Cardiac fibroblast (primary cell): ENCODE data around the gene SSU72.

Source experiments
- DNase-seq, 2 donors: peaks; one replicate each; pipeline versions ENCODE4 v3.0.0 to v3.0.0-alpha.2; 2010; ENCODE audit warnings: low read depth in 2 of 2
- H3K4me3 ChIP-seq, 2 donors: replicated peaks in 1 of 2; 1 replicate in 1 of 2; 2 replicates in 1 of 2; pipeline ENCODE4 v1.5.1; 2011; ENCODE audit warnings: low read depth in 2 of 2, low read length in 2 of 2, mild to moderate bottlenecking in 2 of 2, moderate library complexity in 1 of 2
- TF ChIP-seq, protein P1 (sequence below): IDR thresholded peaks from one replicate; pipeline ENCODE4 v1.5.1; 2011; ENCODE audit warnings: low read depth, mild to moderate bottlenecking, low read length, inconsistent platforms

SSU72 gene

DNA sequence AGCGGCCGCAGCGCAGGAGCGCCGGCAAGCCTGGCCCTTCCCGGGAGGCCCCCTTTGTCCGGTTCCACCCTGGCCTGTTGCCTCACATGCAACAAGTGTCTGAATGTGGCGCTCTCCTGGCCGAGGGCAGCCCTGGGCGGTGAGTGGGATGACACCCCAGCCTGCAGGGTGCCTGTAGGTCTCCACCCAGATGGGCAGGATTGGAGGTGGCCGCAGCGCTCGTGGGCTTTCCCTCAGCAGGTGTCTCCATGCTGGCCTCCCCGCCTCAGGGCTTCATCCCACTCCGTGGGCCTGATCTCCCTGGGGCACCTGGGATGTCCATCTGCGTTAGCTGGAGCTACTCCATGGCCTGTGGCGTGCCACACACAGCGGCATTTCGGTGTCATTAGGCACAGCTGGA is 42.2 kb upstream of the SSU72 start:
- TF ChIP-seq, protein P1, sequence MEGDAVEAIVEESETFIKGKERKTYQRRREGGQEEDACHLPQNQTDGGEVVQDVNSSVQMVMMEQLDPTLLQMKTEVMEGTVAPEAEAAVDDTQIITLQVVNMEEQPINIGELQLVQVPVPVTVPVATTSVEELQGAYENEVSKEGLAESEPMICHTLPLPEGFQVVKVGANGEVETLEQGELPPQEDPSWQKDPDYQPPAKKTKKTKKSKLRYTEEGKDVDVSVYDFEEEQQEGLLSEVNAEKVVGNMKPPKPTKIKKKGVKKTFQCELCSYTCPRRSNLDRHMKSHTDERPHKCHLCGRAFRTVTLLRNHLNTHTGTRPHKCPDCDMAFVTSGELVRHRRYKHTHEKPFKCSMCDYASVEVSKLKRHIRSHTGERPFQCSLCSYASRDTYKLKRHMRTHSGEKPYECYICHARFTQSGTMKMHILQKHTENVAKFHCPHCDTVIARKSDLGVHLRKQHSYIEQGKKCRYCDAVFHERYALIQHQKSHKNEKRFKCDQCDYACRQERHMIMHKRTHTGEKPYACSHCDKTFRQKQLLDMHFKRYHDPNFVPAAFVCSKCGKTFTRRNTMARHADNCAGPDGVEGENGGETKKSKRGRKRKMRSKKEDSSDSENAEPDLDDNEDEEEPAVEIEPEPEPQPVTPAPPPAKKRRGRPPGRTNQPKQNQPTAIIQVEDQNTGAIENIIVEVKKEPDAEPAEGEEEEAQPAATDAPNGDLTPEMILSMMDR: no peak
- H3K4me3 ChIP-seq: peak overlapping the region; percentile 54 to 95
- DNase-seq: no peak

DNA sequence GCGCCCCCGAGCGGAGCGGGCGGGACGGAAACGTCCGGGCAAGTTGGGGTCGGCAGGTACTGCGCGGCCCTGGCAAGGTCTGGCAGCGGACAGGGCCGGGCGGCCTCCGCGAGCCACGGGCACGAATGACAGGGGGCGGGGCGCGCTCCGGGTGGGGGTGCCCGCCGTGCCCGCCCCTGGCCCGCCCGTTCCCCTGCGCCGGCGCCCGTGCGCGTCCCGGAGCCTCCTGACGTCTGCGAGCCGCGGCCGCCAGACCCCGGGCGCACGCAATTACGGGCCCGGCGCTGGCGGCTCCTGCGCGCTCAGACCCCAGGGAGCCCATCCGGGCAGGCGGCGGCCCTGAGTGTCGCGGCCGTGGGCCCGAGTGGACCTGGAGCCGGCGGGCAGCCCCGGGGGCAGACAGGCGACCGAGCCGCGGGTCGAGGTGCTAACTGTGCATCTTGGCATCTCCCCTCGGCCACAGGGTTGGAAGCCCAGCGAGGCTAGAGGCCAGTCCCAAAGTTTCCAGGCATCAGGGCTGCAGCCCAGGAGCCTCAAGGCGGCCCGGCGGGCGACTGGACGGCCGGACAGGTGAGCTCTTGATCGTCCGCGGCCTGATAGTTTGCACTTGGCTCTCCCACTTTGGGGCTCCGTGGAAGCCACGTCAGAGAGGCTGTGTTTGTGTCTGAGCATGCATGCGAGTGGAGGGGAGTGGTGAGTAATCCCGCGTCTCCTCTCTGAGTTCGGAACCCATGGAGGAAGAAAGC is 41.6 kb upstream of the SSU72 start:
- peak; percentile 19 to 56 for DNase-seq
- TF ChIP-seq, protein P1: no peak
- H3K4me3 ChIP-seq: peak overlapping the region; percentile 54 to 95

DNA sequence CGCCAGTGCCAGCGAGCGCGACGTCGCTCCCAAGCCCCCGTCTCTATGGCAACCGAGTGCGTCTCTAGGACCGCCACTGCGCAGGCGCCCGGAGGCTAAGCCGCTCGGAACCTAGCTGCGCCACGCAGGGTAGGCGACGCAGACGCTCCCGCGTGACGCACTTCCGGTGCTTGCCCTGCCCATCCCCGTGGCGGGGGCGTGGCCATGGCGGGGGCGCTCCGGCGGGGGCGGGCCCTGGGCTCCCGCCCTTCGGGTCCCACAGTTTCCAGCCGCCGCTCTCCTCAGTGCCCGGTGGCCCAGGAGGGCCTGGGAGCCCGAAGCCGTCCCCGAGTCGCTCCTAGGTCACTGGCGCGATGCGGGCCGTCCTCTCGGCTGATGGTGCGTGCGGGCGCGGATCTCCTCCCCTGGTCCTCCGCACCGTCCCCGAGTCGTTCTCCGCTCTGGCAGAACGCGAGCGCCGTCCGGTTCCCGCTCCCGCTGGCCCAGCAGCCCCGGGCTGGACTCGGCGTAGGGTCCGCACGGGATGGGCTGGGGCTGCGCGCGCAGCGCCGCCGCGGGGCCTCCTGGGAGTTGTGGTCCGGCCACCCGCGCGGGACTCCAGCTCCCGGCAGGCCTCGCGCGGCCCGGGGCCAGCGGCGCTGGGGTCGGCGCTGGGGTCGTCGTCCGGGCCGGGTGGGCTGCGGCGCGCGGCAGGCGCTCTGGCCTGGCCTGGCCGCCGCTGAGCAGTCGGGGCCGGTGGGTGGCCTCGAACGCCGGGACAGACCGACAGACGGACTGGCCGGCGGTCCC is 40.8 kb upstream of the SSU72 start, which contains the start of gene MIB2:
MIB2 (plus strand) TSS at position 245 of the 789 bp plus-strand sequence. CDS start 7,953 bp downstream, outside the sequence.
- peak; percentile 96 to 97 for DNase-seq
- H3K4me3 ChIP-seq: peak within 1 kb of the TSS; percentile 92 to 95
- TF ChIP-seq, protein P1: no peak

DNA sequence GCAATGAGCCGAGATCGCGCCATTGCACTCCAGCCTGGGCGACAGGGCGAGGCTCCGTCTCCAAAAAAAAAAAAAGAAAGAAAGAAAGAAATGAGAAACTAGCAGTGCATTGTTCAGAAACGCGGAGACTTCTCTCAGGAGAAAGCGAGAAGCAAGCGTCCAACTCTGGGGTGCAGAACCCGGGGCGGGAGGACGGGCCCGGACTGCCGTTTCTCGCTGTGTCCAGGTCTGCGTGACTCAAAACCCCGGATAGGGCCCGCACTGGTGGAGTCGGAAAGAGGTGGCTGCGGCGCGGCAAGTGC is 40.2 kb upstream of the SSU72 start:
- TF ChIP-seq, protein P1: no peak
- DNase-seq: no peak
- H3K4me3 ChIP-seq: peak overlapping the region; percentile 92 to 95

DNA sequence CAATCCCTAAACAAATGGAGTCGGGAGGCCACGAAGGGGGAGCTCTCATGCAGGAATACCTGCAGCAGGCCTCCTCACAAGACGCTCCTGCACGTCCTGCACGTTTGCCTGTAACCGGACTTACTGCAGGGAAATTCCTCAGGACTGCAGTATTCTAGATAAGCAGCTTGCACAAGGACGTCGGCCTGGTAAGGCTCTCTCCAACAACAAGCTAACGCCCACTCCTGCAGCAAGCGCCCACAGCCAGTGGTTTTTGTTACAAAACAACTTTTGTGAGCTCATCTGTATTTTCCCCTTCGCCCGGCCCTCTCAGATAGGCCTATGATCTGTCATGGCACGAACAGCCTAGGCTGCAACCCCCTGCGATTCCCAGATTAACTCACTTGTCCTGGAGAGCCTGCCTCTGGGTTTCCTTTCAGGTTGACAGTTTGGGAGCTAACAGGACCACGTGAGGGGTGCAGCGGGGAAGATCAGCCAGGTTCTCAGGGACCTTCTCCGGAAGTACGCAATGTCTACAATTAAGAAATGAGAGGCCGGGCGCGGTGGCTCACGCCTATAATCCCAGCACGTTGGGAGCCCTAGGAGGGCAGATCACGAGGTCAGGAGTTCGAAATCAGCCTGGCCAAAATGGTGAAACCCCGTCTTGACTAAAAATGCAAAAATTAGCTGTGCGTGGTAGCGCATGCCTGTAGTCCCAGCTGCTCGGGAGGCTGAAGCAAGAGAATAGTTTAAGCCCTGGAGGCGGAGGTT is 39.7 kb upstream of the SSU72 start:
- TF ChIP-seq, protein P1: no peak
- peak overlapping the region; percentile 92 to 95 for H3K4me3 ChIP-seq
- DNase-seq: peak; percentile 85 to 93

DNA sequence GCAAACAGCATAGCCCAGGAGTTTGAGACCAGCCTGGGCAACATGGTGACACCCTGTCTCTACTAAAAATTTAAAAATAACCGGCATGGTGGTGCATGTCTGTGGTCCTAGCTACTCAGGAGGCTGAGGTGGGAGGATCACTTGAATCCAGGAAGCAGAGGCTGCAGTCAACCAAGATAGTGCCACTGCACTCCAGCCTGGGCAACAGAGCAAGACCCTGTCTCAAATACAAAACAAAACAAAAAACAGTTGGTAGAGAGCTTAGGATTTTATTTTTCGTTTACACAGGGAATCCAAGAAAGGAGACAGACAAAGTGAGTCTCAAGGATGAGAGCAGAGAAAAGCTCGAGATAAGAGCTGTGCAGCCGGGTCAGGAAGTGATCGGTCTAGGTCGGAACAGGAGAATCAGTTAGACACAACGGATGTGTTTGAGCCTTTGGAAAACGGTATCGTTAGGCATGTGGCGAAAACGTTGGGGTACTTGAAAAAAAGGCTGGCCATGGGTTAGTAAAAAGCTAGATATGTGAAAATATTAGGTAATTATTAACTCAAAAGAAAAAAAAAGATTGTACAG is 38.9 kb upstream of the SSU72 start:
- no peak for DNase-seq
- peak overlapping the region; percentile 92 to 95 for H3K4me3 ChIP-seq
- TF ChIP-seq, protein P1: no peak
